HepG2 (cell line): ENCODE data around the gene RNASE2. TPM values are rescaled to one million over a fixed set of nuclear protein-coding genes. Genes with fewer than 3 reads are reported as not detected.

Experiments
- AFF4 ChIP-seq: sonication (generic); formaldehyde crosslinking; IDR thresholded peaks from 2 replicates; pipeline ENCODE4 v1.4.0; 2020; ENCODE audit warnings: missing genetic modification reagents
- BCL6 ChIP-seq: IDR thresholded peaks from 2 replicates; pipeline ENCODE4 v1.6.1; 2016; ENCODE audit warnings: missing genetic modification reagents, missing compliant biosample characterization
- BORCS8-MEF2B ChIP-seq: sonication (generic); formaldehyde crosslinking; IDR thresholded peaks from 2 replicates; pipeline ENCODE4 v1.8.0; 2022; ENCODE audit warnings: mild to moderate bottlenecking, missing genetic modification reagents
- CHCHD3 ChIP-seq: sonication (generic); formaldehyde crosslinking; IDR thresholded peaks from 2 replicates; pipeline ENCODE4 v1.8.0; 2022; ENCODE audit warnings: mild to moderate bottlenecking, missing genetic modification reagents, moderate library complexity
- DBP ChIP-seq: sonication (generic); formaldehyde crosslinking; IDR thresholded peaks from 2 replicates; pipeline ENCODE4 v1.4.0; 2020; ENCODE audit warnings: missing genetic modification reagents; ENCODE audit errors: not compliant biosample characterization
- DNMT3B ChIP-seq: conservative IDR thresholded peaks from 2 replicates; pipeline ENCODE4 v1.6.1; 2016; ENCODE audit warnings: missing biosample characterization, control low read depth
- GTF3A ChIP-seq: sonication (generic); formaldehyde crosslinking; conservative IDR thresholded peaks from 2 replicates; pipeline ENCODE4 v1.4.0; 2020; ENCODE audit warnings: mild to moderate bottlenecking, missing genetic modification reagents
- KDM4B ChIP-seq: sonication (generic); formaldehyde crosslinking; IDR thresholded peaks from 2 replicates; pipeline ENCODE4 v1.4.0; 2020; ENCODE audit warnings: missing genetic modification reagents
- MIER3 ChIP-seq: IDR thresholded peaks from 2 replicates; pipeline ENCODE4 v1.6.1; 2016; ENCODE audit warnings: missing compliant biosample characterization, borderline replicate concordance
- NFAT5 ChIP-seq: sonication (generic); formaldehyde crosslinking; IDR thresholded peaks from 2 replicates; pipeline ENCODE4 v1.4.0; 2020; ENCODE audit warnings: missing genetic modification reagents
- TCF7L2 ChIP-seq: IDR thresholded peaks from 2 replicates; pipeline ENCODE4 v1.6.1; 2011; ENCODE audit warnings: mild to moderate bottlenecking, low read depth, low read length, moderate library complexity
- TEF ChIP-seq: sonication (generic); formaldehyde crosslinking; IDR thresholded peaks from 2 replicates; pipeline ENCODE4 v1.5.0; 2020; ENCODE audit warnings: missing genetic modification reagents
- TMF1 ChIP-seq: sonication (generic); formaldehyde crosslinking; IDR thresholded peaks from 2 replicates; pipeline ENCODE4 v1.8.1; 2022; ENCODE audit warnings: low read depth, missing genetic modification reagents
- ZBTB21 ChIP-seq: sonication (generic); formaldehyde crosslinking; IDR thresholded peaks from 2 replicates; pipeline ENCODE4 v1.4.0; 2020; ENCODE audit warnings: missing genetic modification reagents
- ZNF329 ChIP-seq: sonication (generic); formaldehyde crosslinking; IDR thresholded peaks from 2 replicates; pipeline ENCODE4 v1.9.0; 2021; ENCODE audit warnings: low read depth, mild to moderate bottlenecking, missing genetic modification reagents
- ZNF451 ChIP-seq: sonication (generic); formaldehyde crosslinking; IDR thresholded peaks from 2 replicates; pipeline ENCODE4 v1.5.0; 2020; ENCODE audit warnings: mild to moderate bottlenecking, missing genetic modification reagents
- ZNF496 ChIP-seq: sonication (generic); formaldehyde crosslinking; IDR thresholded peaks from 2 replicates; pipeline ENCODE4 v1.8.1; 2023; ENCODE audit warnings: mild to moderate bottlenecking, moderate library complexity, missing genetic modification reagents; ENCODE audit not compliant: insufficient replicate concordance
- ZNF850 ChIP-seq: sonication (generic); formaldehyde crosslinking; conservative IDR thresholded peaks from 2 replicates; pipeline ENCODE4 v1.9.0; 2021; ENCODE audit warnings: mild to moderate bottlenecking, missing genetic modification reagents
- ZNF883 ChIP-seq: sonication (generic); formaldehyde crosslinking; IDR thresholded peaks from 2 replicates; pipeline ENCODE4 v1.5.1; 2020; ENCODE audit warnings: mild to moderate bottlenecking, missing genetic modification reagents; ENCODE audit errors: not compliant biosample characterization
- polyA plus RNA-seq, 8 experiments: library from polyadenylated mRNA; depleted of rRNA in 3 of 8; stranded (reverse) in 7 of 8; unstranded in 1 of 8; fragments of >200 nt; fragmentation: Illumina TruSeq in 4 of 8; extraction: Trizol in 4 of 8; gene quantifications; 2 replicates each; pipeline versions ENCODE4 v1.2.1 to v1.2.3, GENCODE V29; 2011 to 2016; ENCODE audit warnings: low read depth in 4 of 8, missing spikeins in 1 of 8, mixed read lengths in 1 of 8; ENCODE audit not compliant: insufficient read depth in 1 of 8
- total RNA-seq, 5 experiments: library from RNA; depleted of rRNA; stranded (reverse); fragments of >200 nt; fragmentation: Illumina TruSeq; extraction: Trizol; gene quantifications; 2 replicates each; pipeline ENCODE4 v1.2.3, GENCODE V29; 2016; ENCODE audit warnings: low read depth in 1 of 5

RNASE2 gene
- total and polyA plus RNA-seq, 2 of the 13 experiments (the other 11 are each of a cell fraction or from before 2014, with no cell fraction given), result 0.69 TPM; not detected in 1

GRCh38 chr14:20989787-20990600 is 34.7 kb downstream of the RNASE2 start, which contains the start of gene METTL17 (continued):
- TF ChIP-seq TEF, result no peak
- TF ChIP-seq ZBTB21, result peak; percentile 39; the same call in 1 of the 2 replicates
- TF ChIP-seq KDM4B (CRISPR knock-in tag), result peak; percentile 57; the same call in 1 of the 2 replicates
- peak; percentile 77; the same call in 1 of the 2 replicates for TF ChIP-seq BORCS8-MEF2B (CRISPR knock-in tag)
- TF ChIP-seq ZNF883 (CRISPR knock-in tag), result peak; percentile 68
- TF ChIP-seq DBP (CRISPR knock-in tag), result no peak
- TF ChIP-seq CHCHD3 (CRISPR knock-in tag), result no peak
- no peak for TF ChIP-seq AFF4 (CRISPR knock-in tag)
- TF ChIP-seq ZNF496 (CRISPR knock-in tag), result no peak
- TF ChIP-seq ZNF451, result 0 out of 2 replicates have a peak, but pooled peaks have one; percentile 27
- peak; percentile 46 for TF ChIP-seq BCL6
- TF ChIP-seq TCF7L2, result no peak
- no peak for TF ChIP-seq ZNF850 (CRISPR knock-in tag)
- peak; percentile 35; the same call in 1 of the 2 replicates for TF ChIP-seq TMF1 (CRISPR knock-in tag)
- no peak for TF ChIP-seq NFAT5 (CRISPR knock-in tag)
- TF ChIP-seq GTF3A (CRISPR knock-in tag), result no peak
- TF ChIP-seq DNMT3B, result 0 out of 2 replicates have a peak, but pooled peaks have one; percentile 37
- TF ChIP-seq MIER3 (CRISPR knock-in tag), result no peak
- no peak for TF ChIP-seq ZNF329 (CRISPR knock-in tag)
